CD4-positive, alpha-beta T cell treated with Interleukin-2 at 100 ng/mL for 4 hours (primary cell): ENCODE data around the gene ZNF143.
"Not testable (repeated sequence)": the region's sequence is repeated elsewhere in the genome, so short reads cannot be mapped to it uniquely, and the experiment has no call there.

Experiments
- DNase-seq: peaks from one replicate; pipeline ENCODE4 v3.0.0-alpha.2; 2020; ENCODE audit warnings: low spot score

Gene ZNF143

DNA sequence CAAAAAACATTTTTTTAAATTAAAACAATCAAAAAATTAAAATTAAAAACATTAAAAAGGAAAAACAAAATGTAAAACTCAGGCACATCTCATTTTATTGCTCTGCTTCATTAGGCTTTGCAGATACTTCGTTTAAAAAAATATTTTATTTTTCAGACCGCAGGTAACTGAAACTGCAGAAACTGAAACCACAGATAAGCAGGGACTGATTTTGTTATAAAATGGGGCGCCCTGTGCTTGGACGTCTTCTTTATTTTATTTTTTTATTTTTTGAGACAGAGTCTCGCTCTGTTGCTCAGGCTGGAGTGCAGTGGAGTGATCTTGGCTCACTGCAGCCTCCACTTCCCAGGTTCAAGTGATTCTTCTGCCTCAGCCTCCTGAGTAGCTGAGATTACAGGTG is 88.4 kb downstream of the ZNF143 start:
- not testable (repeated sequence) for DNase-seq

DNA sequence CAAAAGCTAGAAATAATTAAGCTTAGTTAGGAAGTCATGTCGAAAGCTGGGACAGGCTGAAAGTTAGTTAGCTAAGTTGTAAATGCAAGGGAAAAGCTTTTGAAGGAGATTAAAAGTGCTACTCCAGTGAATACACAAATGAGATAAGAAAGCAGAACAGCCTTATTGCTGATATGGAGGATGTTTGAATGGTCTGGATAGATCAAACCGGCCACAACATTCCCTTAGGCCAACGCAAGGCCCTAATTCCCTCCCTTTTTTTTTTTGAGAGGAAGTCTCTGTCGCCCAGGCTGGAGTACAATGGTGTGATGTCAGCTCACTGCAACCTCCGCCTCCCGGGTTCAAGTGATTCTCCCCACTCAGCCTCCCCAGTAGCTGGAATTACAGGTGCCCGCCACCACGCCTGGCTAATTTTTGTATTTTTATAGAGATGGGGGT is 89.4 kb downstream of the ZNF143 start:
- no peak for DNase-seq

DNA sequence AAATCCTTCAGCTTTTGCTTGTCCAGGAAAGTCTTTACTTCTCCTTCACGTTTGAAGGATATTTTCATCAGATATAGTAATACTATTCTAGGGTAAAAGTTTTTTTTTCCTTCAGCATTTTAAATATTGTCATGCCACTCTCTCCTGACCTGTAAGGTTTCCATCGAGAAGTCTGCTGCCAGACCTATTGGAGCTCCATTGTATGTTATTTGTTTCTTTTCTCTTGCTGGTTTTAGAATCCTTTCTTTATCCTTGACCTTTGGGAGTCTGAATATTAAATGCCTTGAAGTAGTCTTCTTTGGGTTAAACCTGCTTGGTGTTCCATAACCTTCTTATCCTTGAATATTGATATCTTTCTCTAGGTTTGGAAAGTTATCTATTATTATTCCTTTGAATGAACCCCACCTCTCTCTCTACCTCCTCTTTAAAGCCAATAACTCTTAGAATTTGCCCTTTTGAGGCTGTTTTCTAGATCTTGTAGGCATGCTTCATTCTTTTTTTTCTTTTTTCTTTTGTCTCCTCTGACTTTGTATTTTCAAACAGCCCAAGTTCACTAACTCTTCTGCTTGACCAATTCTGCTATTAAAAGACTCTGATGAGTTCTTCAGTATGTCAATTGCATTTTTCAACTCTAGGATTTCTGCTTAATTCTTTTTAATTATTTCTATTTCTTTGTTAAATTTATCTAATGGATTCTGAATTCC is 100.6 kb downstream of the ZNF143 start:
- DNase-seq: no peak

DNA sequence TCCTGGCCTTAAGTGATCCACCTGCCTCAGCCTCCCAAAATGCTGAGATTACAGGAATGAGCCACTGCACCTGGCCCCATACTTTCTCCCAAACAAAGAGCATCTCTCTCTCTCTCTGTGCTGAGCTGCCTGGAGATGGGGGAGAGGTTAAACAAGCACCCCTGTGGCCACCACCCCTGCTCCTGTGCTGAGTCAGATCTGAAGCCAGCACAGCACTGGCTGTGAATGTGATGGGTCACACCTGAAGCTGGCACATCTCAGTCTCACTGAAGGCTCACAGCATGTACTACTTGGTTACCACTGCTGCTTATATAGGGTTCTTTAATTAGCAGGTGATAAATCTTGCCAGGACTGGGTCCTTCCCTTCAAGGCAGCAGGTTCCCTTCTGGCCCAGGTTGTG is 101.9 kb downstream of the ZNF143 start:
- no peak for DNase-seq

GRCh38 chr11:9563196-9563730 is 102.5 kb downstream of the ZNF143 start:
- no peak for DNase-seq

- peak; percentile 87 for DNase-seq
These were observed 105.2 kb downstream of the ZNF143 start for GRCh38 chr11:9565822-9566560.

GRCh38 chr11:9566561-9567063 is 105.8 kb downstream of the ZNF143 start:
- no peak for DNase-seq

DNA sequence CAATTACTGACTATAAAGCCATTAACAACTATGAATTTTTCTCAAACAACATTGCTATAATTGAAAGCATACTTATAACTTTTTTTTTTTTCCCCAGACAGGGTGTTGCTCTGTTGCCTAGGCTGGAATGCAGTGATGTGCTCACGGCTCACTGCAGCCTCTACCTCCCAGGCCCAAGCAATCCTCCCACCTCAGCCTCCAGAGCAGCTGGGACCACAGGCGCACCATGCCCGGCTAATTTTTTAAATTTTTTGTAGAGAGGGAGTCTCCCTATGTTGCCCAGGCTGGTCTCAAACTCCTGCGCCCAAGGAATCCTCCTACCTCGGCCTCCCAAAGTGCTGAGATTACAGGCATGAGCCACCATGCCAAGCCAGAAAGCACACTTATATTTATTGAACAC is 106.6 kb downstream of the ZNF143 start:
- DNase-seq: no peak

- no peak for DNase-seq
These were observed 107.5 kb downstream of the ZNF143 start for GRCh38 chr11:9568161-9568853.

GRCh38 chr11:9568854-9569587 is 108.2 kb downstream of the ZNF143 start:
- DNase-seq: peak; percentile 65

GRCh38 chr11:9569588-9570164 is 108.9 kb downstream of the ZNF143 start:
- no peak for DNase-seq

DNA sequence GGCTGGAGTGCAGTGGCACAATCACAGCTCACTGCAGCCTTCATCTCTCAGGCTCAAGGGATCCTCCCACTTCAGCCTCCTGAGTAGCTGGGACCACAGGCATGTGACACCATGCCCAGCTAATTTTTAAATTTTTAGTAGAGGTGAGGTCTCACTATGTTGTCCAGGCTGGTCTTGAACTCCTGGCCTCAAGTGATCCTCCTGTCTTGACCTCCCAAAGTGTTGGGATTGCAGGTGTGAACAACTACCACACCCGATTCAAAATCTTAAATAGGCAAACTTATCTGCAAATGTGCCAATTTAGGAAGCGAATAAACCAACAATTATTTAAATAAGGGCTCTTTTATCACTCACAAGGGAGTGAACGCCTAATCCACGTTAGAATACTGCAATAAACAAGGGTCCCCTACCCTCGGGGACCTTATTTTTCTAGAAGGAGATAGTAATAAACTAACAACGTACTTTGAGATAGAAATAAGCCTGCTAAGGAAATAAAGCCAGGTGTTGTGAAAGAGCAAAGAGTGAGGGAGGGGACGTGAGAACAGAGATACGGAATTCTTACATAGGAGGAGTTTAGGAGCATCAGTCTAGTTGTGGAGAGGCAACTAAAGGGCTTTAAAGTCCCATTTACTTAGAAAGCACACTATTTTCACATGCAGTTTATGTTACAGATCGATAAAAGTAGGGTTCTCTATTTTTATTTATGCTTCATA is 109.7 kb downstream of the ZNF143 start:
- no peak for DNase-seq

GRCh38 chr11:9571071-9571762 is 110.4 kb downstream of the ZNF143 start:
- no peak for DNase-seq

DNA sequence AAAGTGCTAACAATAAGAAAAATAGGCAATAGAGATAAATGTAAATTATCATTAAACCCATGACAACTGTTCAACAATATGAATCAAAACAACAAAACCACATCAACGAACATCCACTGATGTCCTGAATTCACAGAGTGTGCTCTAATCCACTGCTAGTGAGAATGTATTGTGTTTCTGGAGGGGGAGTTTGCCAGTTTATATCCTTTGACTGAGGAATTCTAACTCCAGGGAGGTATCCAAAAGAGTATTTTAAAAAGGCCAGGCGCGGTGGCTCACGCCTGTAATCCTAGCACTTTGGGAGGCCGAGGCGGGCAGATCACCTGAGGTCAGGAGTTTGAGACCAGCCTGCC is 110.9 kb downstream of the ZNF143 start:
- DNase-seq: no peak

- peak; percentile 97 for DNase-seq
These were observed 112.4 kb downstream of the ZNF143 start, which contains the start of gene WEE1 for GRCh38 chr11:9573052-9573774. Gene WEE1 (plus strand): TSS chr11:9573670. CDS start chr11:9573934, 264 bp downstream.

DNA sequence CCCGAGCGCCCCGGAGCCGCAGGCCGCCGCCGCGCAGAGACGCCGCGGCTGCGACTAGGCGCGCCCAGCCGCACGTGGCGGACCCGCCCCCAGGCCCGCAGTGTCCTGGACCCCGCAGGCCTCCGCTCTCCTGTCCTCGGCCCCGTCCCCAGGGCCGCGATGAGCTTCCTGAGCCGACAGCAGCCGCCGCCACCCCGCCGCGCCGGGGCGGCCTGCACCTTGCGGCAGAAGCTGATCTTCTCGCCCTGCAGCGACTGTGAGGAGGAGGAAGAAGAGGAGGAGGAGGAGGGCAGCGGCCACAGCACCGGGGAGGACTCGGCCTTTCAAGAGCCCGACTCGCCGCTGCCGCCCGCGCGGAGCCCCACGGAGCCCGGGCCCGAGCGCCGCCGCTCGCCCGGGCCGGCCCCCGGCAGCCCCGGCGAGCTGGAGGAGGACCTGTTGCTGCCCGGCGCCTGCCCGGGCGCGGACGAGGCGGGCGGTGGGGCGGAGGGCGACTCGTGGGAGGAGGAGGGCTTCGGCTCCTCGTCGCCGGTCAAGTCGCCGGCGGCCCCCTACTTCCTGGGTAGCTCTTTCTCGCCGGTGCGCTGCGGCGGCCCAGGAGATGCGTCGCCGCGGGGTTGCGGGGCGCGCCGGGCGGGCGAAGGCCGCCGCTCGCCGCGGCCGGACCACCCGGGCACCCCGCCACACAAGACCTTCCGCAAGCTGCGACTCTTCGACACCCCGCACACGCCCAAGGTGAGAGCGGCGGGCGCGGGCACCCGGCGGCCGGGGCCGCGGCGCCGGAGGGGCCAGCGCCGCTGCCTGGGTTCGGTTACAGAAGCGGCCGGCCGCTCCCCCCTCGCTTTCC is 113.2 kb downstream of the ZNF143 start:
- DNase-seq: no peak

DNA sequence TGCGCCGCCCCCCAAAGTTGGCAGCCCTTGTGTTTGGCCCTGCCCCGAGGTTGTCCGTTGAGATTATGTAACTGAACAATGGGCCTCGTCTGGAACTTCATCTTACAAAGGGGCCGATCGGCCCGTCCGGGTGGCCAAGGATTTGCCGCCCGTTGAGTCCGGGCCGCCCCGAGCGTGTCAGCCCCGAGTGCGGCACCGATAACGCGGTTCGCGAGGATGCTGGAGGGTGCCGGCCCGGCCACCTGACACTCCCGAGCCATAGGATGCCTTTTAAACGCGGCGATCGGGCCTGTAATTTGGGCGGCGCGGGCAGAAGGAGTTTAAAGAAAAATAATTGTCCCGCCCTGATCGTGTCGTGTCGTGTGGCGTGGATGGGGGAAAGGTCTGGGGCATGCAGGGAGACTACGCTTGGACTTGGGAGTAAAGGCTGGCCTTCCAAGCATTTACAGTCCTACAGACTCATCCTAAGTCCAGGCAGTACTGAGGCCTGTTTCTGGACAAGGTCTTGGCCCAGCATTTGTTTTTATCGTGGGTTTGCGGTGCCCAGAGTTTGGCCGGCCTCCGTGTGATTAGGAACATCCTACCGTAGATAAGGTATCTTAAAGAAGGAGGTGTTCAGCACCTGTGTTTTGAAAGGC is 113.9 kb downstream of the ZNF143 start:
- DNase-seq: peak; percentile 14
